ENCODE results near the gene NFKBIE. TPM values are rescaled to one million over a fixed set of nuclear protein-coding genes. Genes with fewer than 3 reads are reported as not detected.

NFKBIE gene
- total RNA-seq, 1 experiment from 2014 or later: 24.9 TPM

DNA sequence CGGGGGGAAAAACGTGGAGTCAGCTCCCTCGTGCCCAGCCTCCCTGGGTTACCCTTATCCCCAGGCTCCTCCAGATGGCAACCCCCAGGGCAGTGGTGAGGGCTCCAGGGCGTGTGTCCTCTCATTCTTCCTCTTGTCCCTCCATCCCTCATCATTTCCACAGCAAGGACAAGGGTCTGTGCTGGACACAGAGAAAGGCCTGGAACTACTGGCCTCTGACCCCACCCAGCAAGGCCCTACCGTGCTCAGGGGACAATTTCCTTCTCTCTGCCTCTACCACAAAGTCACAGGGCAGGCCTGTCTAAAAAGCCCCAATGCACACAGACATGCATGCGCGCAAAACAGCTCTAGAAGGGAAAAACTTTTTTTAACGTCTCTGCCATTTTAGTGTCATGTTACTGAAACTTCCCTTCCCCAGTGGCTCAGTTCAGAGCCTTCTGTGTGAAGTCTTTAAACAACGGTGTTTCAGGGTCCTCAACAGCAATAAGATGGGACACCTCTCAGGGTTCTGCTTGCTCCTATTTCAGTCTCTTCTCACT lies 7.0 kb downstream of the NFKBIE start:
- no peak for ATAC-seq
- no TSS peak for BruUV-seq (replicated peaks)
- no peaks in the 10 kb centered on the region for H3K27me3 ChIP-seq (ENCODE audit: control insufficient read depth, insufficient read depth, low read length)
- peaks cover 9% of the 10 kb centered on the region for H3K36me3 ChIP-seq (ENCODE audit: control insufficient read depth, insufficient read depth, low read length)
- H3K4me3 ChIP-seq (ENCODE audit: low read depth in 2 of 2, low read length in 2 of 2): no peak overlapping the region
- ChIA-PET POLR2A (no interaction called here), CTCF (no interaction called here)
- TF ChIP-seq POLR2AphosphoS5 (IDR thresholded peaks at IDR 0.05; ENCODE audit: low read depth, low read length) (no peak), TCF7L2 (IDR thresholded peaks at IDR 0.05; ENCODE audit: low read depth, low read length) (no peak), SIN3A (IDR thresholded peaks at IDR 0.05; ENCODE audit: borderline replicate concordance, insufficient read depth, low read depth, low read length) (no peak), CTCF (IDR thresholded peaks at IDR 0.05) (no peak)
- TF ChIP-seq, protein P1, sequence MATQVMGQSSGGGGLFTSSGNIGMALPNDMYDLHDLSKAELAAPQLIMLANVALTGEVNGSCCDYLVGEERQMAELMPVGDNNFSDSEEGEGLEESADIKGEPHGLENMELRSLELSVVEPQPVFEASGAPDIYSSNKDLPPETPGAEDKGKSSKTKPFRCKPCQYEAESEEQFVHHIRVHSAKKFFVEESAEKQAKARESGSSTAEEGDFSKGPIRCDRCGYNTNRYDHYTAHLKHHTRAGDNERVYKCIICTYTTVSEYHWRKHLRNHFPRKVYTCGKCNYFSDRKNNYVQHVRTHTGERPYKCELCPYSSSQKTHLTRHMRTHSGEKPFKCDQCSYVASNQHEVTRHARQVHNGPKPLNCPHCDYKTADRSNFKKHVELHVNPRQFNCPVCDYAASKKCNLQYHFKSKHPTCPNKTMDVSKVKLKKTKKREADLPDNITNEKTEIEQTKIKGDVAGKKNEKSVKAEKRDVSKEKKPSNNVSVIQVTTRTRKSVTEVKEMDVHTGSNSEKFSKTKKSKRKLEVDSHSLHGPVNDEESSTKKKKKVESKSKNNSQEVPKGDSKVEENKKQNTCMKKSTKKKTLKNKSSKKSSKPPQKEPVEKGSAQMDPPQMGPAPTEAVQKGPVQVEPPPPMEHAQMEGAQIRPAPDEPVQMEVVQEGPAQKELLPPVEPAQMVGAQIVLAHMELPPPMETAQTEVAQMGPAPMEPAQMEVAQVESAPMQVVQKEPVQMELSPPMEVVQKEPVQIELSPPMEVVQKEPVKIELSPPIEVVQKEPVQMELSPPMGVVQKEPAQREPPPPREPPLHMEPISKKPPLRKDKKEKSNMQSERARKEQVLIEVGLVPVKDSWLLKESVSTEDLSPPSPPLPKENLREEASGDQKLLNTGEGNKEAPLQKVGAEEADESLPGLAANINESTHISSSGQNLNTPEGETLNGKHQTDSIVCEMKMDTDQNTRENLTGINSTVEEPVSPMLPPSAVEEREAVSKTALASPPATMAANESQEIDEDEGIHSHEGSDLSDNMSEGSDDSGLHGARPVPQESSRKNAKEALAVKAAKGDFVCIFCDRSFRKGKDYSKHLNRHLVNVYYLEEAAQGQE (IDR thresholded peaks at IDR 0.05; ENCODE audit: insufficient read depth in 1 of 2, low read depth in 2 of 2, low read length in 1 of 2): no peak
- no peaks in the 10 kb centered on the region for H3K9me3 ChIP-seq (ENCODE audit: control insufficient read depth, insufficient read depth, low read depth, low read length)
- H3K27ac ChIP-seq (ENCODE audit: low read length): peak overlapping the region; percentile 79
- intact Hi-C loops (cut with micrococcal nuclease; ENCODE audit: unreplicated experiment) (loop anchor here (10.0 kb wide), 1 partner anchor 164 kb away; no protein-coding TSS in a partner anchor), in situ Hi-C loops (cut with HindIII; ENCODE audit: low pct_unique_long_range_greater_than_20kb, low sequenced_read_pairs) (no loop called here)
- DNase-seq (ENCODE audit: low read depth, low spot score): no peak
- H3K4me1 ChIP-seq (ENCODE audit: control insufficient read depth, insufficient read depth, low read length): peaks cover 48% of the 10 kb centered on the region

GRCh38 chr6:44257753-44258324 lies 7.5 kb downstream of the NFKBIE start:
- DNase-seq (ENCODE audit: low read depth, low spot score): no peak
- peak overlapping the region; percentile 87 to 95 for H3K4me3 ChIP-seq (ENCODE audit: low read depth in 2 of 2, low read length in 2 of 2)
- H3K27me3 ChIP-seq (ENCODE audit: control insufficient read depth, insufficient read depth, low read length): no peaks in the 10 kb centered on the region
- no peaks in the 10 kb centered on the region for H3K9me3 ChIP-seq (ENCODE audit: control insufficient read depth, insufficient read depth, low read depth, low read length)
- no TSS peak for BruUV-seq (replicated peaks)
- peak overlapping the region; percentile 79 for H3K27ac ChIP-seq (ENCODE audit: low read length)
- TF ChIP-seq TCF7L2 (IDR thresholded peaks at IDR 0.05; ENCODE audit: low read depth, low read length): no peak
- TF ChIP-seq POLR2AphosphoS5 (IDR thresholded peaks at IDR 0.05; ENCODE audit: low read depth, low read length): no peak; the same call in 1 of the 2 replicates
- TF ChIP-seq CTCF (IDR thresholded peaks at IDR 0.05): peak; percentile 80
- TF ChIP-seq, protein P1 (IDR thresholded peaks at IDR 0.05; ENCODE audit: insufficient read depth in 1 of 2, low read depth in 2 of 2, low read length in 1 of 2): no peak
- peaks cover 47% of the 10 kb centered on the region for H3K4me1 ChIP-seq (ENCODE audit: control insufficient read depth, insufficient read depth, low read length)
- ChIA-PET POLR2A (no interaction called here), CTCF (no interaction called here)
- H3K36me3 ChIP-seq (ENCODE audit: control insufficient read depth, insufficient read depth, low read length): peaks cover 14% of the 10 kb centered on the region
- in situ Hi-C loops (cut with HindIII; ENCODE audit: low pct_unique_long_range_greater_than_20kb, low sequenced_read_pairs) (no loop called here), intact Hi-C loops (cut with micrococcal nuclease; ENCODE audit: unreplicated experiment) (loop anchor here (10.0 kb wide), 1 partner anchor 163 kb away; no protein-coding TSS in a partner anchor)
- ATAC-seq: no peak

Measured in Panc1 (cell line).